Type B pancreatic cell (in vitro differentiated cells): ENCODE data around the gene RNFT2. TPM values are rescaled to one million over a fixed set of nuclear protein-coding genes. Genes with fewer than 3 reads are reported as not detected.
"Not testable (repeated sequence)": the region's sequence is repeated elsewhere in the genome, so short reads cannot be mapped to it uniquely, and the experiment has no call there.

ENCODE experiments used
- DNase-seq: peaks from one replicate; pipeline ENCODE4 v3.0.0; 2021; ENCODE audit warnings: mixed read lengths; ENCODE audit not compliant: unreplicated experiment; ENCODE audit errors: extremely low spot score
- H3K27ac Mint-ChIP-seq: 2 replicates; pipeline ENCODE4 v1.8.0; 2021; ENCODE audit warnings: mild to moderate bottlenecking, mixed read lengths
- H3K27me3 Mint-ChIP-seq: 2 replicates; pipeline ENCODE4 v1.8.0; 2021; ENCODE audit warnings: mixed read lengths
- H3K36me3 Mint-ChIP-seq: 2 replicates; pipeline ENCODE4 v1.8.0; 2021; ENCODE audit warnings: mixed read lengths
- H3K4me1 Mint-ChIP-seq: one replicate; pipeline ENCODE4 v1.8.0; 2021; ENCODE audit warnings: mixed read lengths; ENCODE audit not compliant: unreplicated experiment
- H3K4me3 Mint-ChIP-seq: 2 replicates; pipeline ENCODE4 v1.8.0; 2021; ENCODE audit warnings: mild to moderate bottlenecking, mixed read lengths
- H3K9me3 Mint-ChIP-seq: 2 replicates; pipeline ENCODE4 v1.8.0; 2021; ENCODE audit warnings: mixed read lengths
- total RNA-seq: library from RNA; stranded (reverse); gene quantifications from 2 replicates; pipeline ENCODE4 v1.2.1, GENCODE V29; 2021; ENCODE audit warnings: low replicate concordance
- TF ChIP-seq, protein P1 (sequence below): fragments of 200-600 bp; sonication (generic); conservative IDR thresholded peaks from 2 replicates; pipeline ENCODE4 v1.5.0; 2021; ENCODE audit warnings: antibody characterized with exemption, mild to moderate bottlenecking

The RNFT2 gene
- total RNA-seq, 1 donor from 2014 or later, result 25.0 TPM

DNA sequence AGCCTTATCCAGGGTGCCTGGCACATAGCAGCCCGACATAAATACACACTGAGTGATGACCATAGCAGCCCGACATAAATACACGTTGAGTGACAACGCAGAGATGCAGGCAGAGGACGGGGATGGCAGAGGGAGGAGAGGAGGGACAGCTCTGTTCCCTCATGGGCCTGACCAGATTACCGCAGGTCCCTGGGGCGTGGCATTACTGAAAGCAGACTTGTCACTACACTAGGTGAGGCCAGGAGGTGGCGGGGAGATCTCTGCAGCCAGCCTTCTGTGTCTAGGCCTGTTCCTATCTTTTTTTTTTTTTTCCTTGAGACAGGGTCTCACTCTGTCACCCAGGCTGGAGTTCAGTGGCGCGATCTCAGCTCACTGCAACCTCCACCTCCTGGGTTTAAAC is 74.1 kb downstream of the RNFT2 start:
- H3K4me1 Mint-ChIP-seq, result no peaks in the 10 kb centered on the region
- DNase-seq, result no peak
- H3K27me3 Mint-ChIP-seq, result no peaks in the 10 kb centered on the region
- H3K36me3 Mint-ChIP-seq, result no peaks in the 10 kb centered on the region
- TF ChIP-seq, protein P1, sequence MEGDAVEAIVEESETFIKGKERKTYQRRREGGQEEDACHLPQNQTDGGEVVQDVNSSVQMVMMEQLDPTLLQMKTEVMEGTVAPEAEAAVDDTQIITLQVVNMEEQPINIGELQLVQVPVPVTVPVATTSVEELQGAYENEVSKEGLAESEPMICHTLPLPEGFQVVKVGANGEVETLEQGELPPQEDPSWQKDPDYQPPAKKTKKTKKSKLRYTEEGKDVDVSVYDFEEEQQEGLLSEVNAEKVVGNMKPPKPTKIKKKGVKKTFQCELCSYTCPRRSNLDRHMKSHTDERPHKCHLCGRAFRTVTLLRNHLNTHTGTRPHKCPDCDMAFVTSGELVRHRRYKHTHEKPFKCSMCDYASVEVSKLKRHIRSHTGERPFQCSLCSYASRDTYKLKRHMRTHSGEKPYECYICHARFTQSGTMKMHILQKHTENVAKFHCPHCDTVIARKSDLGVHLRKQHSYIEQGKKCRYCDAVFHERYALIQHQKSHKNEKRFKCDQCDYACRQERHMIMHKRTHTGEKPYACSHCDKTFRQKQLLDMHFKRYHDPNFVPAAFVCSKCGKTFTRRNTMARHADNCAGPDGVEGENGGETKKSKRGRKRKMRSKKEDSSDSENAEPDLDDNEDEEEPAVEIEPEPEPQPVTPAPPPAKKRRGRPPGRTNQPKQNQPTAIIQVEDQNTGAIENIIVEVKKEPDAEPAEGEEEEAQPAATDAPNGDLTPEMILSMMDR, result no peak
- H3K4me3 Mint-ChIP-seq, result no peak overlapping the region
- no peaks in the 10 kb centered on the region for H3K9me3 Mint-ChIP-seq
- no peak overlapping the region for H3K27ac Mint-ChIP-seq

DNA sequence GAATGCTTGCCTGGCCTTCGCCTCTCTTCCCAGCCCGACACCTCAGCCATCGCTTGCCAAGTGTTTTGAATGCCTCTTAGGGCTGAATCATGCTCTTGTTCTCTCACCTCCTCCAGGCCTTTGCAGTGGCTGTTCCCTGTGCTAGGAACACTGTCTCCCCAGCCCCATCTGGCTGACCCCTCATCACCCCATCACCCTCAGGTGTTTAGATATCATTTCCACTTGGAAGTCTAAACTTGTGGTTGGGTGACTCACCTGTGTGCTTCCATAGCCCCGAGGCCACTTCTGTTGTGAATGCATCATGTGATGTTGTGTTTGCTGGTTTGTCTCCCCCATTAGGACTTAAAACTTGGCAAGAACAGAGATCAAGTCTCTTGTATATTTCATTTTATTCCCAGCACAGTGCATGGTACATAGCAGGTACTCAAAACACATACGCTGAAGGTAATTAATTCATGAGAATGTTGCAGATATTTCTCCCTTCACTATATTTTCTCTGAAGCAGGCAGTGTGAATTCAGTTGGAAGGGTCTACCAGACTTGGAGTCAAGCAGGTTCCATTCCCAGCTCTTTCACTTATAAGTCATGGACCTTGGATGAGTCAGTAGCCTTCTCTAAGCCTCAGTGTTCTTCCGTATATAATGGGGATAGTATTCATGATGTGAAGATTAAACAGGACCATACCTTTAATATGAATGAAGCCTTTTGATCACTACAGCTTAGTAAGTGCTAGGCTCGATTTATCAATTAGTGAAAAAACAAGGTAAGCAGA is 75.3 kb downstream of the RNFT2 start:
- H3K4me3 Mint-ChIP-seq, result no peak overlapping the region
- no peaks in the 10 kb centered on the region for H3K9me3 Mint-ChIP-seq
- no peak for DNase-seq
- TF ChIP-seq, protein P1, result no peak
- no peak overlapping the region for H3K27ac Mint-ChIP-seq
- peaks cover 10% of the 10 kb centered on the region for H3K4me1 Mint-ChIP-seq
- no peaks in the 10 kb centered on the region for H3K27me3 Mint-ChIP-seq
- H3K36me3 Mint-ChIP-seq, result no peaks in the 10 kb centered on the region

DNA sequence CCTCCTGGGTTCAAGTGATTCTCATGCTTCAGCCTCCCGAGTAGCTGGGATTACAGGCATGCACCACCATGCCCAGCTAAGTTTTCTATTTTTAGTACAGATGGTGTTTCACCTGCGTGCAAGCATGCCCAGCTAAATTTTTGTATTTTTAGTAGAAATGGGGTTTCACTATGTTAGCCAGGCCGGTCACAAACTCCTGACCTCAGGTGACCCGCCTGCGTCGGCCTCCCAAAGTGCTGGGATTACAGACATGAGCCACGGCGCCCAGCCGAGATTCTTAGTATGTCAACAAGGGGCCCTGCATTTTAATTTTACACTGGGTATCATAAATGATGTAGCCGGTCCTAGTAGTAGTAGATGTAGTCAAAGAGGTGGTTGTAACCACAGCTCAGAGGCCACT is 76.7 kb downstream of the RNFT2 start:
- DNase-seq, H3K4me3 Mint-ChIP-seq, H3K27ac Mint-ChIP-seq, H3K27me3 Mint-ChIP-seq, H3K9me3 Mint-ChIP-seq, H3K36me3 Mint-ChIP-seq: not testable (repeated sequence)
- peaks cover 17% of the 10 kb centered on the region for H3K4me1 Mint-ChIP-seq

DNA sequence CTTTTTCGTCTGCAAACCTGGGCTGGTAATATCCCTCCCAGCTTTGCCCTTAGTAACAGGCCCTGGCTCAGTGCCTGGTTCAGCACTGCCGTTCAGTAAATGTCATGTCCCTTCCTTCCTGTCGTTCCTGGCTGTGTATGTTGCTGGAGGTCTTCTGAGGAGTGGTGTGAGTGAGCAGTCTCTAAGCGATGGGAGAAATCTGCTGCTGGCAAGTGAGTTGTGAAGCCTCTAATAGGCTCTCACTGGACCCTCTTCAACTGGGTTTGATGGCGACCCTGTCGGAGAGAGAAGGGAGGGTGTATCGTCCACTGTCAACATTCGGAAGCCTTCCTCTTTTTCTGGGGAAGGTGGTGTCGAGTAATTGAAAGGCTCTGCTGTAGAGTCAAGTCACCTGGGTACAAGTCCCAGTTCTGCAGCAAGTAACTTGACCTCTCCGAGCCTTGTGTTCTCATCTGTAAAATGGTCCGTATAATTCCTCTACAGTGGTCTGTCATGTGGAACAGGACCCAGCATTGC is 80.3 kb downstream of the RNFT2 start:
- H3K4me1 Mint-ChIP-seq, result peaks cover 25% of the 10 kb centered on the region
- no peak for DNase-seq
- peak overlapping the region; percentile 98 for H3K4me3 Mint-ChIP-seq
- no peaks in the 10 kb centered on the region for H3K9me3 Mint-ChIP-seq
- H3K27me3 Mint-ChIP-seq, result no peaks in the 10 kb centered on the region
- peak overlapping the region; percentile 97 for H3K27ac Mint-ChIP-seq
- H3K36me3 Mint-ChIP-seq, result no peaks in the 10 kb centered on the region
- TF ChIP-seq, protein P1, result no peak

DNA sequence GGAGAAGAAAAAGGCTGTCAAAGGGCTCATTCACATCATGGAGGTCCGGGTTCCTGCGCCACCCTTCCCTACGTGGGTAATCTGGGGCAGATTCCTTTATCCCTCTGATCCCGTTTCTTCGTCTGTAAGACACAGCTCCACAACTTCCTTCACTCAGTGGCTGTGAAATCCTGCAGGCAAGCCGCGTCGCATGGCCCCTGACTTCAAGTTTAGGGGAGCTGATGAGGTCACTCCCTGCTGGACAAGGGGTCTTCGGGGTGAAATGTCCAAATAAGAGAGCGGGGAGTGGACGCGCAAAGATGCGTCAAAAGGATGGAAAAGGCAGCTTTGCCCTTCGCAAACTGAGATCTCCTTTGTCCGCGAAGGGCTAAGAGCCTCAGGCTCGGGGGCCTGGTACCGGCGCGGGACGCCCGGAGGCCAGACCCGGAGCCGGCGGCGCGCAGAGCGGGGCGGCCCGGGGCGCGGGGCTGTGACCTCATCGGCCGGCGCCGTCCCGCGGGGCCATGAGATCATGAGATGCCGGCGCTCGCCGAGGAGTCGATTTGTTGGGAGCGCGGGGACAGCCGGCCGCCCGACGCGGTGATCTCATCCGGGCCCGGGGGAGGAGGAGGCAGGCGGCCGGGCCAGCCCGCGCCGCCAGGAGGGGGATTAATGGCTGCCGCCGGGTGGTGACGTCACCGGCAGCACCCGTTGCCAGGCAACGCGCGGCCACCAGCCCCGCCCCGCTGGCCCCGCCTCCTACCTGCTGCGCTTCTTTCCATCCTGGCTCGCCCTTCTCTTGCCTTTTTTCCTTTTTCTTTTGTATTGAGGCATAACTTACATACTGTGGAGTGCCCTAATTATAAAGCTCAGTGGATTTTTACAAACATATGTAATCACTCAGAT is 81.1 kb downstream of the RNFT2 start:
- TF ChIP-seq, protein P1, result no peak
- no peaks in the 10 kb centered on the region for H3K9me3 Mint-ChIP-seq
- no peaks in the 10 kb centered on the region for H3K36me3 Mint-ChIP-seq
- H3K4me3 Mint-ChIP-seq, result peak overlapping the region; percentile 98
- H3K27me3 Mint-ChIP-seq, result no peaks in the 10 kb centered on the region
- DNase-seq, result peak; percentile 93
- peak overlapping the region; percentile 97 for H3K27ac Mint-ChIP-seq
- peaks cover 25% of the 10 kb centered on the region for H3K4me1 Mint-ChIP-seq
